Measurements from ENCODE around the gene CAPN1.

Gene CAPN1

GRCh38 chr11:65204646-65205601, 23.2 kb downstream of the CAPN1 start:
- peak; percentile 43 for DNase-seq

- DNase-seq: no peak
Observed at GRCh38 chr11:65205602-65205967, 23.9 kb downstream of the CAPN1 start.

- DNase-seq: no peak
Observed at GRCh38 chr11:65206441-65206841, 24.7 kb downstream of the CAPN1 start.

GRCh38 chr11:65206901-65207300, 25.2 kb downstream of the CAPN1 start:
- no peak for DNase-seq

GRCh38 chr11:65207918-65208784, 26.4 kb downstream of the CAPN1 start:
- DNase-seq: no peak

- no peak for DNase-seq
Observed at GRCh38 chr11:65208785-65209710, 27.3 kb downstream of the CAPN1 start.

- no peak for DNase-seq
Observed at GRCh38 chr11:65209711-65210360, 28.1 kb downstream of the CAPN1 start.

GRCh38 chr11:65210361-65210731, 28.6 kb downstream of the CAPN1 start:
- no peak for DNase-seq

GRCh38 chr11:65210748-65211147, 29.0 kb downstream of the CAPN1 start:
- DNase-seq: no peak

- no peak for DNase-seq
Observed at GRCh38 chr11:65211293-65212105, 29.8 kb downstream of the CAPN1 start.

- DNase-seq: no peak
Observed at GRCh38 chr11:65212226-65212801, 30.6 kb downstream of the CAPN1 start.

GRCh38 chr11:65213322-65214211, 31.8 kb downstream of the CAPN1 start:
- DNase-seq: no peak

- no peak for DNase-seq
Observed at GRCh38 chr11:65214212-65214845, 32.6 kb downstream of the CAPN1 start.

GRCh38 chr11:65215441-65216076, 33.8 kb downstream of the CAPN1 start:
- no peak for DNase-seq

GRCh38 chr11:65216830-65217229, 35.1 kb downstream of the CAPN1 start:
- no peak for DNase-seq

GRCh38 chr11:65217441-65218423, 36.0 kb downstream of the CAPN1 start:
- DNase-seq: no peak

GRCh38 chr11:65218446-65218845, 36.7 kb downstream of the CAPN1 start:
- DNase-seq: no peak

GRCh38 chr11:65219930-65220213, 38.1 kb downstream of the CAPN1 start:
- DNase-seq: no peak

Data from NCI-H1092 (cell line).